GM19463 (cell line): ENCODE results near the gene ZNF497.
A peak's percentile ranks its signal among the peaks of the same experiment; 100 is the strongest.
"Not testable (repeated sequence)": the region's sequence is repeated elsewhere in the genome, so short reads cannot be mapped to it uniquely, and the experiment has no call there.

Experiments used
- ATAC-seq: cut with Tn5 transposase; IDR thresholded peaks from one replicate; pipeline ENCODE4 v1.9.1; 2021; ENCODE audit warnings: mild to moderate bottlenecking, moderate library complexity; ENCODE audit not compliant: unreplicated experiment

ZNF497 gene

GRCh38 chr19:58350001-58350861 is 12.3 kb downstream of the ZNF497 start:
- no peak for ATAC-seq

GRCh38 chr19:58349590-58349989 is 13.0 kb downstream of the ZNF497 start:
- ATAC-seq = no peak

- ATAC-seq = not testable (repeated sequence)
Measured at GRCh38 chr19:58348080-58348479, 14.5 kb downstream of the ZNF497 start.

GRCh38 chr19:58346961-58347929 is 15.3 kb downstream of the ZNF497 start:
- ATAC-seq = peak; percentile 95

GRCh38 chr19:58345558-58345957 is 17.0 kb downstream of the ZNF497 start:
- ATAC-seq = no peak

- no peak for ATAC-seq
Measured at GRCh38 chr19:58338825-58339558, 23.6 kb downstream of the ZNF497 start.

- no peak for ATAC-seq
Measured at GRCh38 chr19:58338336-58338735, 24.2 kb downstream of the ZNF497 start.

GRCh38 chr19:58336820-58337219 is 25.7 kb downstream of the ZNF497 start:
- no peak for ATAC-seq

- ATAC-seq = no peak
Measured at GRCh38 chr19:58336216-58336615, 26.3 kb downstream of the ZNF497 start.

GRCh38 chr19:58335630-58336029 is 26.9 kb downstream of the ZNF497 start:
- no peak for ATAC-seq

GRCh38 chr19:58334691-58335249 is 27.8 kb downstream of the ZNF497 start:
- ATAC-seq = no peak

GRCh38 chr19:58332697-58333096 is 29.9 kb downstream of the ZNF497 start:
- ATAC-seq = no peak

- no peak for ATAC-seq
Measured at GRCh38 chr19:58330458-58330857, 32.1 kb downstream of the ZNF497 start.

- ATAC-seq = no peak
Measured at GRCh38 chr19:58328999-58329398, 33.6 kb downstream of the ZNF497 start.

- peak; percentile 91 for ATAC-seq
Measured at GRCh38 chr19:58326914-58327726, 35.4 kb downstream of the ZNF497 start, which contains the start of gene ZSCAN22. Gene ZSCAN22 (plus strand): TSS chr19:58326994. CDS start chr19:58334803, 7,809 bp downstream.

GRCh38 chr19:58326501-58326913 is 36.0 kb downstream of the ZNF497 start:
- ATAC-seq = no peak

- ATAC-seq = no peak
Measured at GRCh38 chr19:58325311-58326022, 37.1 kb downstream of the ZNF497 start.

GRCh38 chr19:58319241-58319640 is 43.3 kb downstream of the ZNF497 start:
- ATAC-seq = no peak

GRCh38 chr19:58318297-58318696 is 44.3 kb downstream of the ZNF497 start:
- no peak for ATAC-seq
